ENCODE measurements around the gene GATA6.
"Not testable (repeated sequence)": the region's sequence is repeated elsewhere in the genome, so short reads cannot be mapped to it uniquely, and the experiment has no call there.

GATA6 gene

DNA sequence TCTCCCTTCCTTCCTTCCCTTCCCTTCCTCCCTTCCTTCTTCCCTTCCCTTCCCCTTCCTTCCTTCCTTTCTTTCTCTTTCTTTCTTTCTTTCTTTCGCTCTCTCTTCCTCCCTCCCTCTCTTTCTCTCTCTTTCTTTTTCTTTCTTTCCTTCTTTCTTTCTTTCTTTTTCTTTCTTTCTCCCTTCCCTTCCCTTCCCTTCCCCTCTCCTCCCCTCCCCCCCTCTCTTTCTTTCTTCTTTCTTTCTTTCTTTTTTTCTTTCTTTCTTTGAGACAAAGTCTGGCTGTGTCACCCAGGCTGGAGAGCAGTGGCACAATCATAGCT is 34.8 kb downstream of the GATA6 start:
- DNase-seq (ENCODE audit: low read depth in 3 of 3), result no peak

DNA sequence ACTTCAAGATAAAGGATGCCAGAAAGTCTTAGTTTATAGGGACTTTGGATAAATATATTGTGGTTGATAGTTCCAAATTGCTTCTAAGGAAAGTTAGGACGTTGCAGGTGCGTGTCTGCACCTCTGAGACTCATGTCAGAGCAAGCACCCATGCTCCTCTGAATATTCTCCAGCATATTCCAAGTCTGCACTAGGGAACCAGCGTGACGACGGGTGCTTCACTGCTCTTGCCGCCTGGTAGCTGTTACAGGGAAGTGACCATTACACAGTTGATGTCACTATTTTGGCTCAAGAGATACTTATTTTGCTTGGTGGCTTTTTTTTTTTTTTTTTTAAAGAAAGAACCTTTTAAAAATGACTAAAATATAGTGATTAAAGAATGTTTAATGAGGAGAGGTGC is 35.6 kb downstream of the GATA6 start:
- DNase-seq (ENCODE audit: low read depth in 3 of 3), result no peak

DNA sequence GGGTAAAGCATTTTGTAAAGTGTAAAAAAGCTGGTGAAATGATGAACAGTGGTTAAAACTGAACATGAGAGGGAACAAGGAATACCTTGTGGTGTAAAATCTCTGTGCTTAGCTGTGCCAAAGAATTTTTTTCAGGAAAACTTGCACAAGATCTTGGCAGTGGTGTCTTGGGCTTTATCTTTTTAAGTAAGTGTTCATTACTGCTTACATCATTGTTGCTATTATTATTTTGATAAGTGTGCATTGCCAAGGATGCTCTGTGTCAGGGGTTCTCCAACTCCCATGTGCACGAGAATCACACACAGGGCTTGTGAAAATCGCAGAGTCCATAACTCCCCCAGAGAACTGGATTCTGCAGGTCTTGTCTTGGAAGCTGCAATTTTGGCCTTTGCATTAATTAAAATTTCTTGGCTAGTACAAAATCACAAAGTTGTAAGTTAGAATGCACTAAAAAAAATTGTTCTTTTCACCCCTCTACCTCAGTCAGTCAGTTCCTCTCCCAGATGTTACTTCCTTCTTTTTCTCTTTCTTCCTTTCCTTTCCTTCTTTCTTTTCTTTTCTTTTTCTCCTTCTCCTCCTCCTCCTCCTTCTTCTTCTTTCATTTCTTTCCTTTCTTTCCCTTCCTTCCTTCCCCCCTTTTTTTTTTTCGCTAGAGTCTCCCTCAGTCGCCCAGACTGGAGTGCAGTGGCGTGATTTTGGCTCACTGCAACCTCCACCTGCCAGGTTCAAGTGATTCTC is 37.8 kb downstream of the GATA6 start:
- DNase-seq (ENCODE audit: low read depth in 3 of 3), result no peak

DNA sequence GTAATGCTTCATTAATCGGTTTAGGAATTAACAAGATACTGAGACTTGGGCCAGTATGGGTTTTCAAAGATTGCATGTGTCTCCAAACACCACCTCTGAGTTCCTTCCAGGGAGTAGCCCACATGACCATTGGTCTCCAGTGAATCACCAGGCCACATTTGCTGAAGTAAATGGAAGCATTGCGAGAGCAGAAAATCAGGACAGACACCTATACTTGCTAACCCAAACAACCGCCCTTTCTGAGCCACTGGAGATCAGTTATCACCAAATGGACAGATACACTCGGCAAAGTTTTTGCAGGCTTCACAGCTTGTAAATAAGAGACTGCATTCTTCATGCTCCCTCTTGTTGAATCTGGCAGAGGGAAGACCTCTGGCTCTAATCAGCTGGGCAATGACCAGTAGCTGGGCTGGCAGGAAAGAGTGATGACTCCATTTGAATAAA is 40.9 kb downstream of the GATA6 start:
- DNase-seq (ENCODE audit: low read depth in 3 of 3), result no peak

DNA sequence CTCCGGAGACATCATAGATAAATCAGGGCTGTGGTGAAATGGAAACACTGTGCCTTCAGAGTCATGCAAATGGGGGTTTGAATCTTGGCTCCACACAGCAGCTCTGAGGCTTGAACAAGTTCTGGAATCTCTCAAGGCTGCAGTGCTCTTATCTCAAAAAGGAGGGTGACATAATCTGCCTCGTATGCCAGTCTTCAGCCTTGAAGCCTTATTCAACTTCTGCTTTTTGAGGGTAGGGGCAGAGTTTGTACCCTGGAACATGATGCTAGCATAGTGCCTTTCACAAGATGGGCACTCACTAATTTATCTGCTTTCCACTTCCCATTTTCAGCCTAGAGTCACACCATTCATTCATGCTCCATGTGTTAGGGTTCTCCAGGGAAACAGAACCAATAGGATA is 42.3 kb downstream of the GATA6 start:
- no peak for DNase-seq (ENCODE audit: low read depth in 3 of 3)

DNA sequence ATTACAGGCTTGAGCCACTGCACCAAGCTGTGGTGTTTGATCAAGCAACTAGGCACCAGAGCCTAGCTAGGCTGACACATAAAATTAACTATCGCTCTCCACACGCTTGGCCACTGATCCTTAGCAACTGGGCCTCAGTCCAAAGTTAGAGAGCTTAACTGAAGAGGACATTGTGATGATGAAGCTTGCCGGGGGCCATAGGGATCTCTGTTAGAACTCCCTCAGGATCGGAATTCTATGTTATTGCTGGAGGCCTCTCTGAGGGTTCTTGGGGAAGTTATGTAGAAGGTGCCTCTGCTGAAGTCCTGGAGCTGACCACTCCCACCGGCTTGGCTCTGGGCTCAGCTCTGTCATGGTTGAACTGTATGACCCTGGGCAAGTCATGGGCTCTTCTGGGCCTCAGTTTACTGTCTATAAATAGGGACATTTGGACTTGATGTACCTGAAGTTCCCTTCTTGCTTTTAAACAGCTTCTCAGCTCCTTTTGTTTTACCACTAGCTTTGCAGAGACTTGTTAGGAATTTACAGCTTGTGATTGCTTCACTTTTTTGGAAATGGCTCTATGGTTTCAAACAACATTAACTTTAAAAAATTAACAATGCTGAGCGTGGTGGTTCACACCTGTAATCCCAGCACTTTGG is 44.1 kb downstream of the GATA6 start:
- DNase-seq (ENCODE audit: low read depth in 3 of 3), result no peak

DNA sequence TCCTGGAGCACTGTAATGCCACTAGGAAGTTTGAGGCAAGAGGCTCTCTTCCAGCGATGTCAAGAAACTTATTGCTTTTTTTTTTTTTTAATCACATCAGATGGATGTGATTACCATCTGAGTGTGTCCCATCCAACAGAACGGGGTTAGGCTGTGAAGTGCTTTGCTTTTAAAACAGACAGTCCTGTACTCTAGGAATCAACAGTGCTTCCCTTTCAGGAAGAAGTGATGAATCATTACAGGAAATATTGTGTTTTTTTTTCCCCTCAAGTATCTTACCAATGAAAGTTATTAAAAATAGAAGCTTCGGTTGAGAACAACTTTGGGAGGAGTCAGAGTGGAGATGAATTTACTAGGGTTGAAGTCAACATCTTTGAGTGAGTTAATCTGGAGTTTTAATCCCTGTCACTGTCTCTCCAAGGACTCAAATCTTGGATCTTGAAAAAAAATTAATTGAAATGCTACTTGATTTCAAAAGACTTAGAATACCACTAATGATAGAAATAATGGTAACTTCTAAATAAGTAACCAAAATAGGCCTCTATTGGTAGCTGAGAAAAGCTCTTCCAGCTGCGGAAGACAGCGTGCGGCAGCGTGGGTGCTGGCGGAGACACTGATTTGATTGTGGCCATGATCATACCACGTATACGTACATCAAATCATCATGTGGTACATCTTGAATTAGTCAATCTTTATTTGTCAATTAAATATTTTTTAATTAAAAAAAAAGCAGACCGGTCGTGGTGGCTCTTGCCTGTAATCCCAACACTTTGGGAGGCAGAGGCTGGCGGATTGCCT is 45.5 kb downstream of the GATA6 start:
- DNase-seq (ENCODE audit: low read depth in 3 of 3), result no peak

DNA sequence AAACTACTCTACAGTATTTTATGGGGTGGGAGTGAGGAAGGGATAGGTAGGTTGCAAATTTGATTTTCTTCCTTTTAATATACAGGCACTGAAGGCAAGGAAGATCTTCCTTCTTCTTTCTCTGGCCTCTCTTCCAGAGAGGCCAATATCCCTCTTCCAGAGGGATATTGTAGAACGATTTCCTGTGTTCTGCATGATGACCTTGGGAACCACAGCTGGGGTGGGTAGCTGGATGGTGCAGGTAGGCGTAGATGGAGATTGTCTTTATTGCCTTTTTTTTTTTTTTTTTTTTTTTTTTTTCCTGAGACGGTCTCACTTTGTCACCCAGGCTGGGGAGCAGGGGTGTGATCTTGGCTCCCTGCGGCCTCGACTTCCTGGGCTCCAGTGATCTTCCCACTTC is 49.4 kb downstream of the GATA6 start:
- no peak for DNase-seq (ENCODE audit: low read depth in 3 of 3)

DNA sequence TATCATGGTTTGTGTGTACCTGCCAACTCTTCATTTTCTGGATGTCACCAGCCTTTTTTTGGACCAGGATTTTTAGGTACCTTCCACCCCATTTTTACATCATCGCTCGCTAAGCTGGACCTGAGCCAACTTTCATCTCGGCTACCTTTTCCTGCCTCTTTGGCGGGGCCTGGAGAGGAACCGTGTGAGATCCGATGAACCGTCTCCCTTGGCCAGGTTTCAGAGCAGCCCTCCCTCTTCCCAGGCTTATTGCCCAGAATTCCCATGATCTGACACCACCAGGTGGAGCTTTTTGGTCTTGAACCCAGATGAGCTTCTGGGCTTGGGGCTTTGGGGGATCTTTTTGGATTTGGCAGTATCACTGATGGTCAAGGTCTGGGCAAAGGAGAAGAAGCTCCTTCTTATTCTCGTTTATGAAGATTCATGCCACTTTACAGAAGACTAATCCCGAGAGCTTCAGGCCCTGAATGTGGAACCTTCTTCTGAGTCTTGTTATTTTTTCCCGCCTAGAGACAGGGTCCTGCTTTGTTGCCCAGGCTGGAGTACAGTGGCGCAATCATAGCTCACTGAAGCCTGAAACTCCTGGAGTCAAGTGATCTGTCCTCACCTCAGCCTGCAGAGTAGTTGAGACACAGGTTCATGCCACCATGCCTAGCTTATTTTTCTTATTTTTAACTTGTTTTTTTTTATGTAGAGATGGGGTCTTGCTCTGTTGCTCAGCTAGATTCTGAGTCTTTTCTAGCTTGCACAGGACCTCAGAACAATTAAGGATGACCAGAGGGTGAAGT is 50.4 kb downstream of the GATA6 start:
- no peak for DNase-seq (ENCODE audit: low read depth in 3 of 3)

DNA sequence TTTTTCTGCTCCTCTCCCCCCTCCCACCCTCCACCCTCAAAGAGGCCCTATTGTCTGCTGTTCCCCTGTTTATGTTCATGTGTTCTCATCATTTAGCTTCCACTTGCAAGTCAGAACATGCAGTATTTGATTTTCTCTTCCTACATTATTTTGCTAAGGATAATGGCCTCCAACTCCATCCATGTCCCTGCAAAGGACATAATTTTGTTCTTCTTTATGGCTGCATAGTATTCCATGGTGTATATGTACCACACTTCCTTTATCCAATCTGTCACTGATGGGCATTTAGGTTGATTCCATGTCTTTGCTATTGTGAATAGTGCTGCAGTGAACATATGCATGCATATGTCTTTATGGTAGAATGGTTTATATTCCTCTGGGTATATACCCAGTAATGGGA is 51.2 kb downstream of the GATA6 start:
- not testable (repeated sequence) for DNase-seq (ENCODE audit: low read depth in 3 of 3)

DNA sequence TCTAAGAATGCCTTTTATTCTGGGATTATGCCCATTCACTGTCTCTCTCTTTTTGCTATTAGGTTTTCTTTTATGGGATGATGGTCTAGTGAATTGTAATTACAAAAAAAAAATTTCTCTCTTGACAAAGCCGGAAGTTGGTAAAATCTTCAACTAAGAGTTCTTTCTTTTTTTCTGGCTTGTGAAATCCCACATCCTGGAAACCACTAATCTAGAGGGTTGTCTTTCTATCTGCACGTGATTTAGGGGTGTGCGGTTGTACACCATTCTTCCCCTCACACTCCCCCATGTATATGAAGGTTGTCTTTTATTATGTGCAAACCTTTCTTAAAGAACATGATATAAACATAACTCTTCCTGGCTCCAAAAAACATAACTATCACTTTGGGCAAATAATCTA is 52.0 kb downstream of the GATA6 start:
- DNase-seq (ENCODE audit: low read depth in 3 of 3), result no peak

DNA sequence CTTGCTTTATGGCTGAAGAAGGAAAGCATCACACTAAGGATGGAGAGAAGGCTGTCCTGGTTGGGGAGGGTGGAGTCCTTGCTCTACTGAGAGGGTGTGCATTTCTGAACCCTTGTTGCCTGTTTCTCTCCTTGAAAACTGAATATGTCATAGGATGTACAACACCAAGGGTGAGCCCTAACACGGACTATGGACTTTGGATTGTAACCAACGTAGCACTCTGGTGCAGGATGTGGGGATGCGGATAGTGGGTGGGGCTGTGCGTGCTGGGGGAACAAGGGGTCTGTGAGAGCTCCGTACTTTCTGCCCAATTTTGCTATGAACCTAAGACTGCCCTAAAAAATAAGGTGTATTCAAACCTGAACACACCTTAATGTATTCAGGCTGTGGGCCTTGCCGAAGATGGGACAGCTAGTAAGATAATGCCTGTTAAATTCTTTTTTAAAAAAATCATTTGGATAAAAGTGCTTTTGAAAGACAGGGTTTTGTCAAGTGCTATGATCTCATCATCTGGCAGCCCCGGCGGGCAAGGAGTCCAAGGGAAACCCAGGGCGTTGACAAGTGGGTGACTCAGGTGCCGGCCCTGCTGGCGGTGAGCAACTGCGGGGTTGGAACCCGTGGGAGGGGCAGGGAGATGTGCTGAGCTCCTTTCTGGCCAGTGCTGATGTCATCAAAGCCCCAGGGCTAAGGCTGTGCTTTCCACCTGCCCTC is 54.0 kb downstream of the GATA6 start:
- no peak for DNase-seq (ENCODE audit: low read depth in 3 of 3)

DNA sequence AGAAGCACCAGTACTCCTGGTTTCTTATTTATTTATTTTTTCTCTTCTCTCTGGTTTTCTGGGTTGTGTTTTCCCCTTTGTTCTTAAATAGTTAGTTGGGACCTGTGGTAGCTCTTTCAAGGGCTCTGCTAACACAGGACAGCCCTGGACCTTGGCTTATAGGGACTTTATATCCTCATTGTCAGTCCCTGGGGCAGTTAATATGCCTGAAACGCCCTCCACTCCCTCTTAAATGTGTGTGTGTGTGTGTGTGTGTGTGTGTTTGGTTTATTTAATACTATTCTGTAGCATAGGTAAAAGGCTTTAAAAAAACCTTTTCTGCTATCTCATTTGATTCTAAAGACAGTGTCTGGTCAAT is 54.6 kb downstream of the GATA6 start:
- DNase-seq (ENCODE audit: low read depth in 3 of 3), result no peak

DNA sequence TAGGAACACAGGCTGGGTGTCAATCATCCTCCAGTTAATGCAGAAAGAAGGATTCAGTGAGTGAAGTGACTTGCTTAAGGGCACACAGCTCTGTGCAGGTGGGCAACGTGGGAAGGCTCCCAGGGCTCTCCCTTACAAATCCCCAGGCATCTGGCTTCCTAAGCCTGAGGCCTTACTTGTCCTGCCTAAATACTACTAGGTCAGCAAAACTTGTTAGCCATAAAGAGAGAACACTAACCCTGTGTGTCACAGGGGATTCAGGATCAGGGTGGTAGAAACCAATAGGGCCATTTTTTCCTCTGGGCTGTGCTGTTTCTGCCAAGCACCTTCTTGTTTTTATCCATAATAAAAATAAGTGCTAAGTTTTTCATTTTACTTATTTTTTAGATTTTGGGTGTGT is 55.0 kb downstream of the GATA6 start:
- DNase-seq (ENCODE audit: low read depth in 3 of 3), result no peak

DNA sequence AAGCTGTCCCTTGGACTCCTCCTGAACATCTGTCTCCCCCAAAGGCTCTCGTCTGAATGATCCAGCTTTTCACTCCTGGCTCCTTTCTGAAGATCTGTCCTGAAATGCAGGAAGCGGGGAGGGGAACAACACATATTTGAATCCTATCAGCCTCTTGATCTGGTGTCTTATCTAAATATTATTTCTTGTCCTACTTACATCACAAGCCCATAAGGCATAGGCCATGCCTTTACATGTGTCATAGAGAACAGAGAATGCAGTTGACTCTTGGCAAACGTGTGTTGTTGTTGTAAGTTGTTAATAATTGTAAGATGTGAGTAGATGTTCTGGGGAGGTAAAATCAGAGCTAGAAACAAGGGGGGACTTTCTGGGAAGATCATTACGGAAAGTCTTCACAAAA is 57.4 kb downstream of the GATA6 start:
- no peak for DNase-seq (ENCODE audit: low read depth in 3 of 3)

DNA sequence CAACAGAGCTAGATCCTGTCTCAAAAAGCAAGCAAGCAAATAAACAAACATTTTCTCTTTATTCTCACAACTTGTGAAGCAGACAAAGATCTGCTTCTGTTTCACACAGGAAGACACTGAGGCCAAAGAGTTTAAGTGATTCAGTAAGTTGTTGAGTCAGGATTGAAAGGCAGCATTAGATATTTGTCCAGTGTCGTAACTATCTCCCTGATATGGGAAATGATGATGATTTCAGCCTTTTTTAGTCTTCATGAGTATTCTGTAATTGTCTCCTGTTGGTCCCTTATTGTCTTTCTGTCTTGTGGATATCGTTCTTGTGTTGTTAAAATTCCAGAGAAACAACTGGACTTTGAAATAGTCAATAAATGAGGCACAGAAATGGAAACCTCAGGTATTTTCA is 59.6 kb downstream of the GATA6 start:
- DNase-seq (ENCODE audit: low read depth in 3 of 3), result no peak

DNA sequence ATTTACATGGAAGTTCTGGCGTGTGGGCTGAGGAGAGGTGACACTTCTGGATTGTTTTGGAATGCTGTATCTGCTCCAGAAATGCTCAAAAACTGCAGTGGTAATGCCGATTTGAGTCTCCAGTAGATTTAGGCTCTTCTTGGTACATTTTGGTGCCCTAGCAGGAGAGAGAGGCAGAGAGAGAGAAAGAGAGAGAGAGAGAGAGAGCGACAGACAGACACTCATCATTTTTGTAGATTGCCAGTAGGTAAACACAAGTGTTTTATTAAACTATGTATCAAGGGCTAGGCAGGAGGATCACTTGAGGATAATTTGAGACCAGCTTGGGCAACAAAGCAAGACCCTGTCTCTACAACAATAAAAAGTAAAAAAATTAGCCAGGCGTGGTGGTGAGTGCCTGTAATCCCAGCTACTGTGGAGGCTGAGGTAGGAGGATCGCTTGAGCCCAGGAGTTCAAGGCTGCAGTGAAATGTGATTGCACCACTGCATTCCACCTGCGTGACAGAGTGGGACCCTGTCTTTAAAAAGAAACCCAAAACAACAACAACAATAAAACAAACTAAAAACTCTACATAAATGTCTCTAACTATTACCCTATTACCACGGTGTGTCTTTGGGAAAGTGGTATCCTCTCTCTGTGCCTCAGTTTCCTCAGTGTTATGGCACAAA is 60.2 kb downstream of the GATA6 start:
- DNase-seq (ENCODE audit: low read depth in 3 of 3), result no peak

DNA sequence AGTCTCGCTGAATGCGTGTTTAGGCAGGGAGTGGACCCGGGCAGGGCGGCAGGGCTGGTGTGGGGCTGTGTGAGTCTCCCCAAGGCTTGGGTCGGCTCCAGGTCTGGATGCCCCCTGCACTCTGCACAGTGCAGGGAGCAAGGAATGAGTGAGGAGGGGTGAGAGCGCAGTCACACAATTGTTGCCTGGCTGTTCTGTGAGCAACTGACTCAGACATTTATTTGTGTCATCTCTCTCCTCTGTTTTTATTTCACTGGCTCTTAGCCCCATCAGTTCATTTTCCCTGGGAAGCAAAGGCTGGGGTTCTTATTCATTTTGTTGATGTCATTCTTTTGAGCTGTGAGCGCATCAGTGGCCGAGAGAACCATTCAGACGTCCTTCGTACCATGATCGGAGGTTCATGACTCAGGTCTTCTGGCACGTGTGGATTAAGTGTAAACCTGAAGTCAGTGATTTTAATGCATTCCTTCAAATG is 61.1 kb downstream of the GATA6 start:
- DNase-seq (ENCODE audit: low read depth in 3 of 3), result no peak

DNA sequence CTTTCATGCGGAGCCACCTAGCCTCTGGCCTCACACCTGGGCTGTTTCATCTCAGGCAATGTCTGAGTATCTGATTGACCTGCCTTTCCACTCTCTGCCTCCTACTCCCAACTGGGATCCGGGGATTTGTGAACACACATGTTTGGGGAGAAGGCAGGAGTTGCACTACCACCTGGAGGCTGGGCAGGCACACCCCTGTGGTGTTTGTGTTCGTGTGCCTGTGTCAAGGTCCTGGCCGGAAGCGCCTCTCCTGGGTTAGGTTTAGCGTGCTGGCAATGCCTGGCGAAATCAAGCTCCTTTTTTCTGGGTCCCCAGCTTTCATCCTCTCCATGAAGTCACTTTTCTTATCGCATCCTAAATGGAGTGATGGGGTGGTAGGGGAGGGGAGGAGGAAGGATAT is 63.9 kb downstream of the GATA6 start:
- DNase-seq (ENCODE audit: low read depth in 3 of 3), result no peak

DNA sequence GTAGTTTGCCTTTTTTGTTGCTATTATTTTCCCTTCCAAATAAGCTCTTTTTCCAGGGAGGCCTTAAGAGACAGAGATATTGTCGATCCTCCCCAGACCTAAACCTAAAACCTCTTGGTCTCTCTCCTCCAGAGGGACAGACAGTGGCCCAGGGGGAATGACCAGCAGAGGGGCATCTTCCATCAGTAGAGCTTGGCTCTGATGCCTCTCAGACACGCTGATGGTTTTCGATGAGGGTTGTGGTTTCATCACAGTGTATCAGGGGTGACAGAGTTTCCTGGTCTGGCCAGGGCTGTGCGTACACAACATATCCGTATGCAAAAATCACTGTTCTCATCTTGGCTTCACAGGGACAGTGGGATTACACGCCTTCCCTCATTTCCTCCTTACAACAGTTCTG is 68.6 kb downstream of the GATA6 start:
- DNase-seq (ENCODE audit: low read depth in 3 of 3), result no peak

DNA sequence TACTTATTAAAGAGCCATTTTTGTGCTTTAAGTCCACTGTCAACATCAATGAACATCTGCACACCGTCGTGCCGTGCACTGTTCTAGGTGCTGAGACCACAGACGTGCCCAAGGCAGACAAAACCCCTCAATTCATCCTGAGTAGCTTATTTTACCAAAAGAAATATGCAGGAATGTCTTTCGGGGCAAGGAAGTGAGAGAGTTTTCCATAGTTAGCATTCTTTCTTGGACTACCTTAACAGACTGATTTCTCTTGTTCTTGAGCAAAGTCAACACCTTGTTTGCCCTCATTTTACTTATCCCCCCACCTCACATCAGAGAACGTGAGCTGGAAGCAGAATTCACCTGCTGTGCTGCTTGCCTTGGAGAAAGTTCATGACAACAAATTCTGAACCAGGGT is 69.3 kb downstream of the GATA6 start:
- DNase-seq (ENCODE audit: low read depth in 3 of 3), result no peak
